ENCODE measurements around the gene SPRTN.

SPRTN gene

GRCh38 chr1:231395998-231396390, 57.9 kb downstream of the SPRTN start:
- Histone ChIP-seq H3K27me3 (no peaks in the 10 kb centered on the region), H3K27ac (peak overlapping the region; percentile 44 to 60), H3K36me3 (no peaks in the 10 kb centered on the region), H3K4me1 (peaks cover 0 to 59% (median 21%) of the 10 kb centered on the region in 4 donors), H3K9me3 (no peaks in the 10 kb centered on the region), H3K4me3 (no peak overlapping the region)
- TF ChIP-seq, protein P1, sequence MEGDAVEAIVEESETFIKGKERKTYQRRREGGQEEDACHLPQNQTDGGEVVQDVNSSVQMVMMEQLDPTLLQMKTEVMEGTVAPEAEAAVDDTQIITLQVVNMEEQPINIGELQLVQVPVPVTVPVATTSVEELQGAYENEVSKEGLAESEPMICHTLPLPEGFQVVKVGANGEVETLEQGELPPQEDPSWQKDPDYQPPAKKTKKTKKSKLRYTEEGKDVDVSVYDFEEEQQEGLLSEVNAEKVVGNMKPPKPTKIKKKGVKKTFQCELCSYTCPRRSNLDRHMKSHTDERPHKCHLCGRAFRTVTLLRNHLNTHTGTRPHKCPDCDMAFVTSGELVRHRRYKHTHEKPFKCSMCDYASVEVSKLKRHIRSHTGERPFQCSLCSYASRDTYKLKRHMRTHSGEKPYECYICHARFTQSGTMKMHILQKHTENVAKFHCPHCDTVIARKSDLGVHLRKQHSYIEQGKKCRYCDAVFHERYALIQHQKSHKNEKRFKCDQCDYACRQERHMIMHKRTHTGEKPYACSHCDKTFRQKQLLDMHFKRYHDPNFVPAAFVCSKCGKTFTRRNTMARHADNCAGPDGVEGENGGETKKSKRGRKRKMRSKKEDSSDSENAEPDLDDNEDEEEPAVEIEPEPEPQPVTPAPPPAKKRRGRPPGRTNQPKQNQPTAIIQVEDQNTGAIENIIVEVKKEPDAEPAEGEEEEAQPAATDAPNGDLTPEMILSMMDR (IDR thresholded peaks at IDR 0.05): no peak
- intact Hi-C loops (cut with DNase I; ENCODE audit: low total_unique reads): no loop called here
- DNase-seq: no peak

- no peaks in the 10 kb centered on the region for H3K27me3 ChIP-seq
- DNase-seq: no peak
- intact Hi-C loops (cut with DNase I; ENCODE audit: low total_unique reads): no loop called here
- no peaks in the 10 kb centered on the region for H3K36me3 ChIP-seq
- H3K27ac ChIP-seq: no peak overlapping the region
- no peaks in the 10 kb centered on the region for H3K9me3 ChIP-seq
- TF ChIP-seq, protein P1 (IDR thresholded peaks at IDR 0.05): no peak
- no peak overlapping the region for H3K4me3 ChIP-seq
- H3K4me1 ChIP-seq: peaks cover 0 to 59% (median 21%) of the 10 kb centered on the region in 4 donors
Observed at GRCh38 chr1:231396643-231397042, 58.5 kb downstream of the SPRTN start.

DNA sequence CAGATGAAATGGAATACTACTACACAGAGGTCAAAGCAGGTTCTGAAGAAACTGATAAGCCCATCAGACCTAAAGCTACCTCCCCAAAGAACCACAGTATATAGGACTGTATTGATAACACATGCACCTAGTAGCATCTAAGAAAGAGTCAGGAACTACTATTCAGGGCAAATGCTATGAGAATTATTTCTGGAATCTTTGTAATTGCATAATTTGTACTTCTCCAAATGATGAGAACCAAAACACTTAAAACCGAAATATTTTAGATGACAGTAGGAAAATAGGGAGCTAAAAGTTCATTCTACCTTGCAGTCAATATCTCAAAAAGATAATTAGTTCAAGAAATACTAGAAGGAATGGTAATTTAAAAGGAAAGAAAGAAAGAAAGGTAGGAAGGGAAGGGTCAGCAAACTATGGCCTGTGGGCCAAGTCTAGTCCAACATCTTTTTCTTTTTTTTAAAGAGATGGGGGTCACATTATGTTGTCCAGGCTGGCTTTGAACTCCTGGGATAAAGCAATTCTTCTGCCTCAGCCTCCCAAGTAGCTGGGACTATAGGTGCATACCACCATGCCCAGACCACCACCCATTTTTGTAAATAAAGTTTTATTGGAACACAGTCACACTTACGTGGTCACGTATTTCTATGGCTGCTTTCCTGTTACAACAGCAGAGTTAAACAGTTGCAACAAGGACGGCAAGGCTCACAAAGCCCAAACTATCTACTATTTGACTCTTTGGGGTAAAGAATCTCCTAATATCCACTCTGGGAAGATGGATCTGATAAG, 60.0 kb downstream of the SPRTN start:
- DNase-seq: no peak
- Histone ChIP-seq H3K27ac (no peak overlapping the region), H3K4me3 (no peak overlapping the region), H3K9me3 (no peaks in the 10 kb centered on the region), H3K27me3 (no peaks in the 10 kb centered on the region), H3K36me3 (no peaks in the 10 kb centered on the region), H3K4me1 (peaks cover 0 to 59% (median 21%) of the 10 kb centered on the region in 4 donors)
- intact Hi-C loops (cut with DNase I; ENCODE audit: low total_unique reads): no loop called here
- TF ChIP-seq, protein P1 (IDR thresholded peaks at IDR 0.05): no peak

GRCh38 chr1:231401478-231401877, 63.4 kb downstream of the SPRTN start:
- TF ChIP-seq, protein P1 (IDR thresholded peaks at IDR 0.05): no peak
- Histone ChIP-seq H3K36me3 (no peaks in the 10 kb centered on the region), H3K27ac (no peak overlapping the region), H3K9me3 (no peaks in the 10 kb centered on the region), H3K4me1 (peaks cover 0 to 49% (median 17%) of the 10 kb centered on the region in 4 donors), H3K27me3 (no peaks in the 10 kb centered on the region), H3K4me3 (no peak overlapping the region)
- no peak for DNase-seq
- intact Hi-C loops (cut with DNase I; ENCODE audit: low total_unique reads): no loop called here

GRCh38 chr1:231404318-231404717, 66.2 kb downstream of the SPRTN start:
- TF ChIP-seq, protein P1 (IDR thresholded peaks at IDR 0.05): no peak
- Histone ChIP-seq H3K36me3 (no peaks in the 10 kb centered on the region), H3K4me1 (peaks cover 0 to 49% (median 34%) of the 10 kb centered on the region in 4 donors)

More at GRCh38 chr1:231404318-231404717, 66.2 kb downstream of the SPRTN start:
- Histone ChIP-seq H3K4me3 (no peak overlapping the region), H3K9me3 (no peaks in the 10 kb centered on the region), H3K27me3 (no peaks in the 10 kb centered on the region), H3K27ac (no peak overlapping the region)
- intact Hi-C loops (cut with DNase I; ENCODE audit: low total_unique reads): no loop called here
- DNase-seq: no peak
